HG02870 (cell line): ENCODE results near the gene SLC24A5.

Experiments used
- ATAC-seq: cut with Tn5 transposase; IDR thresholded peaks from one replicate; pipeline ENCODE4 v1.9.1; 2021; ENCODE audit warnings: mild to moderate bottlenecking, moderate library complexity; ENCODE audit not compliant: unreplicated experiment

The SLC24A5 gene

GRCh38 chr15:48185529-48185928 is 64.7 kb downstream of the SLC24A5 start:
- ATAC-seq: no peak

GRCh38 chr15:48186271-48186670 is 65.5 kb downstream of the SLC24A5 start:
- ATAC-seq: no peak

- ATAC-seq: no peak
Observed at GRCh38 chr15:48190932-48191573, 70.3 kb downstream of the SLC24A5 start.

GRCh38 chr15:48191574-48192225 is 70.9 kb downstream of the SLC24A5 start, which contains the start of gene CTXN2:
Gene CTXN2, plus strand, starts transcription at chr15:48191665. Its CDS starts 9,636 bp downstream, at chr15:48201301.
- no peak for ATAC-seq
